SK-N-MC (cell line): ENCODE results near the gene AKR7A2.

Experiments used
- EZH2 ChIP-seq: fragments of 200-600 bp; sonication (generic); IDR thresholded peaks from one replicate; pipeline ENCODE4 v1.6.1; 2017; ENCODE audit warnings: antibody characterized with exemption
- POLR2AphosphoS5 ChIP-seq: IDR thresholded peaks from 2 replicates; pipeline ENCODE4 v1.6.1; 2012; ENCODE audit warnings: mild to moderate bottlenecking, low read depth, low read length, borderline replicate concordance

- no peak for TF ChIP-seq EZH2
- peak; percentile 74; the same call in 1 of the 2 replicates for TF ChIP-seq POLR2AphosphoS5
These were observed at the start of gene AKR7A2, which contains the start of gene SLC66A1 for GRCh38 chr1:19311931-19312781.
